Measurements from ENCODE around the gene RAB24. TPM values are rescaled to one million over a fixed set of nuclear protein-coding genes. Genes with fewer than 3 reads are reported as not detected.

RAB24 gene
- total and polyA plus RNA-seq, 2 donors from 2014 or later, result 25.0 to 77.6 TPM

GRCh38 chr5:177294632-177295031 lies 8.9 kb downstream of the RAB24 start:
- peaks cover 16 to 56% (median 37%) of the 10 kb centered on the region in 3 donors for H3K36me3 ChIP-seq (ENCODE audit: control insufficient read depth in 2 of 3, insufficient read depth in 3 of 3, low read length in 3 of 3)
- TF ChIP-seq CTCF (IDR thresholded peaks at IDR 0.05; ENCODE audit: borderline replicate concordance, extremely low read depth, insufficient read depth), result no peak

GRCh38 chr5:177293819-177294581 lies 9.5 kb downstream of the RAB24 start:
- Histone ChIP-seq H3K4me3 (ENCODE audit: low read length in 3 of 3) (no peak overlapping the region), H3K36me3 (ENCODE audit: control insufficient read depth in 2 of 3, insufficient read depth in 3 of 3, low read length in 3 of 3) (peaks cover 16 to 56% (median 39%) of the 10 kb centered on the region in 3 donors), H3K9ac (ENCODE audit: low read length in 3 of 3) (no peak overlapping the region), H3K9me3 (ENCODE audit: control insufficient read depth in 2 of 3, insufficient read depth in 1 of 3, low read length in 3 of 3) (no peaks in the 10 kb centered on the region), H3K4me1 (ENCODE audit: control insufficient read depth in 2 of 3, insufficient read depth in 2 of 3, low read depth in 1 of 3, low read length in 3 of 3) (peaks cover 0 to 4% (median 0%) of the 10 kb centered on the region in 3 donors), H3K27me3 (ENCODE audit: control insufficient read depth, insufficient read depth, low read length) (no peaks in the 10 kb centered on the region), H3K27ac (ENCODE audit: low read depth in 2 of 2, low read length in 2 of 2) (no peak overlapping the region)
- FAIRE-seq, result no peak
- no peak for TF ChIP-seq CTCF (IDR thresholded peaks at IDR 0.05; ENCODE audit: borderline replicate concordance, extremely low read depth, insufficient read depth)
- intact Hi-C loops (cut with DNase I), result no loop called here
- no peak for DNase-seq

More at GRCh38 chr5:177294632-177295031, 8.9 kb downstream of the RAB24 start:
- no peak overlapping the region for H3K9ac ChIP-seq (ENCODE audit: low read length in 3 of 3)
- intact Hi-C loops (cut with DNase I), result no loop called here
- peaks cover 0 to 4% (median 0%) of the 10 kb centered on the region in 3 donors for H3K4me1 ChIP-seq (ENCODE audit: control insufficient read depth in 2 of 3, insufficient read depth in 2 of 3, low read depth in 1 of 3, low read length in 3 of 3)
- H3K27me3 ChIP-seq (ENCODE audit: control insufficient read depth, insufficient read depth, low read length), result no peaks in the 10 kb centered on the region
- no peak overlapping the region for H3K4me3 ChIP-seq (ENCODE audit: low read length in 3 of 3)
- FAIRE-seq, result no peak
- H3K9me3 ChIP-seq (ENCODE audit: control insufficient read depth in 2 of 3, insufficient read depth in 1 of 3, low read length in 3 of 3), result no peaks in the 10 kb centered on the region
- no peak overlapping the region for H3K27ac ChIP-seq (ENCODE audit: low read depth in 2 of 2, low read length in 2 of 2)
- no peak for DNase-seq

- no peak for TF ChIP-seq CTCF (IDR thresholded peaks at IDR 0.05; ENCODE audit: borderline replicate concordance, extremely low read depth, insufficient read depth)
- Histone ChIP-seq H3K9me3 (ENCODE audit: control insufficient read depth in 2 of 3, insufficient read depth in 1 of 3, low read length in 3 of 3) (no peaks in the 10 kb centered on the region), H3K9ac (ENCODE audit: low read length in 3 of 3) (no peak overlapping the region), H3K4me3 (ENCODE audit: low read length in 3 of 3) (no peak overlapping the region), H3K4me1 (ENCODE audit: control insufficient read depth in 2 of 3, insufficient read depth in 2 of 3, low read depth in 1 of 3, low read length in 3 of 3) (peaks cover 0 to 2% (median 0%) of the 10 kb centered on the region in 3 donors), H3K36me3 (ENCODE audit: control insufficient read depth in 2 of 3, insufficient read depth in 3 of 3, low read length in 3 of 3) (peaks cover 25 to 60% (median 43%) of the 10 kb centered on the region in 3 donors), H3K27ac (ENCODE audit: low read depth in 2 of 2, low read length in 2 of 2) (no peak overlapping the region), H3K27me3 (ENCODE audit: control insufficient read depth, insufficient read depth, low read length) (no peaks in the 10 kb centered on the region)
- no peak for FAIRE-seq
- intact Hi-C loops (cut with DNase I), result no loop called here
- no peak for DNase-seq
These were observed 11.8 kb downstream of the RAB24 start for GRCh38 chr5:177291735-177292134.

Data from kidney (tissue), 14 donors.